ENCODE data around the gene EYA2.

EYA2 gene

GRCh38 chr20:46852313-46852712, 42.3 kb upstream of the EYA2 start:
- no peak overlapping the region for H3K4me3 ChIP-seq (ENCODE audit: low read depth, low read length)
- TF ChIP-seq, protein P1, sequence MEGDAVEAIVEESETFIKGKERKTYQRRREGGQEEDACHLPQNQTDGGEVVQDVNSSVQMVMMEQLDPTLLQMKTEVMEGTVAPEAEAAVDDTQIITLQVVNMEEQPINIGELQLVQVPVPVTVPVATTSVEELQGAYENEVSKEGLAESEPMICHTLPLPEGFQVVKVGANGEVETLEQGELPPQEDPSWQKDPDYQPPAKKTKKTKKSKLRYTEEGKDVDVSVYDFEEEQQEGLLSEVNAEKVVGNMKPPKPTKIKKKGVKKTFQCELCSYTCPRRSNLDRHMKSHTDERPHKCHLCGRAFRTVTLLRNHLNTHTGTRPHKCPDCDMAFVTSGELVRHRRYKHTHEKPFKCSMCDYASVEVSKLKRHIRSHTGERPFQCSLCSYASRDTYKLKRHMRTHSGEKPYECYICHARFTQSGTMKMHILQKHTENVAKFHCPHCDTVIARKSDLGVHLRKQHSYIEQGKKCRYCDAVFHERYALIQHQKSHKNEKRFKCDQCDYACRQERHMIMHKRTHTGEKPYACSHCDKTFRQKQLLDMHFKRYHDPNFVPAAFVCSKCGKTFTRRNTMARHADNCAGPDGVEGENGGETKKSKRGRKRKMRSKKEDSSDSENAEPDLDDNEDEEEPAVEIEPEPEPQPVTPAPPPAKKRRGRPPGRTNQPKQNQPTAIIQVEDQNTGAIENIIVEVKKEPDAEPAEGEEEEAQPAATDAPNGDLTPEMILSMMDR (conservative IDR thresholded peaks at IDR 0.05; ENCODE audit: low read depth, low read length): no peak
- DNase-seq (ENCODE audit: low read depth): no peak

DNA sequence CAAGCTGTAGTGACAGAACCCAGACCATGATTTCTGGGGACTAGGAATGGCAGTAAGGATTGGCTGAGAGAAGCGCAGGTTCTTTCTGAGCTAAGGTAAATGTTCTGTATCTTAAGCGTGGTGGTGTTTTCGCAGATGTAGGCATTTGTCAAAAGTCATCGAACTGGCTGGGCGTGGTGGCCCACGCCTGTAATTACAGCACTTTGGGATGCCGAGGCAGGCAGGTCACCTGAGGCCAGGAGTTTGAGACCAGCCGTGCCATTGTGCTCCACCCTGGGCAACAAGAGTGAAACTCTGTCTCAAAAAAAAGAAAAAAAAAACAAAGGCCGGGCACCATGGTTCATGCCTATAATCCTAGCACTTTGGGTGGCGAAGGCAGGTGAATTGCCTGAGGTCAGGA, 40.7 kb upstream of the EYA2 start:
- TF ChIP-seq, protein P1 (conservative IDR thresholded peaks at IDR 0.05; ENCODE audit: low read depth, low read length): no peak
- no peak for DNase-seq (ENCODE audit: low read depth)
- no peak overlapping the region for H3K4me3 ChIP-seq (ENCODE audit: low read depth, low read length)

GRCh38 chr20:46857061-46857831, 37.4 kb upstream of the EYA2 start:
- H3K4me3 ChIP-seq (ENCODE audit: low read depth, low read length): no peak overlapping the region
- TF ChIP-seq, protein P1 (conservative IDR thresholded peaks at IDR 0.05; ENCODE audit: low read depth, low read length): no peak
- DNase-seq (ENCODE audit: low read depth): no peak

GRCh38 chr20:46865824-46866223, 28.8 kb upstream of the EYA2 start:
- no peak overlapping the region for H3K4me3 ChIP-seq (ENCODE audit: low read depth, low read length)
- no peak for DNase-seq (ENCODE audit: low read depth)
- TF ChIP-seq, protein P1 (conservative IDR thresholded peaks at IDR 0.05; ENCODE audit: low read depth, low read length): no peak

GRCh38 chr20:46870041-46870440, 24.6 kb upstream of the EYA2 start:
- DNase-seq (ENCODE audit: low read depth): no peak
- TF ChIP-seq, protein P1 (conservative IDR thresholded peaks at IDR 0.05; ENCODE audit: low read depth, low read length): no peak
- H3K4me3 ChIP-seq (ENCODE audit: low read depth, low read length): no peak overlapping the region

GRCh38 chr20:46872328-46873211, 22.1 kb upstream of the EYA2 start:
- H3K4me3 ChIP-seq (ENCODE audit: low read depth, low read length): no peak overlapping the region
- no peak for DNase-seq (ENCODE audit: low read depth)
- TF ChIP-seq, protein P1 (conservative IDR thresholded peaks at IDR 0.05; ENCODE audit: low read depth, low read length): no peak
